ENCODE measurements around the gene MAP3K15.

Gene MAP3K15

DNA sequence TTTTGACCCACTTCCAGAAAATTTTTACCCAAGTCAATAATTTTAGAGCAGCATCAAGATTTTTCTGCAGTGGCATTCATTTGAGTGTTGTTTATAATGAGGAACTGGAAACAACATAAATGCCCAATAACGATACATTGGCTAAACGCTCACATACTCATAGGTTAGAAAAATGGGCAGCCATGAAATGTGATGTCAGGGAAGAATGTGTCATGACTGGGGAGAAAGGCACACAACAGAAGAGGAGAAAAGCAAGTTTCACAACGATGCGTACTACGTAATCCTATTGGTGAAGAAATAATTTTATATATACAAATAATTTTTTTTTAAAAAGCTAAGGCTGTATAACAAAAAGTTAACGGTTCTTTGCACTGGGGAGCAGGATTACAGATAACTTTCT is 33.6 kb upstream of the MAP3K15 start:
- no peak overlapping the region for H3K4me3 ChIP-seq (ENCODE audit: control insufficient read depth, low read depth, low read length)
- TF ChIP-seq CTCF (conservative IDR thresholded peaks at IDR 0.05; ENCODE audit: control insufficient read depth, insufficient read depth, low read depth, low read length), result no peak
- no peak for DNase-seq (ENCODE audit: low read depth)

GRCh38 chrX:19548279-19548678 is 33.0 kb upstream of the MAP3K15 start:
- TF ChIP-seq CTCF (conservative IDR thresholded peaks at IDR 0.05; ENCODE audit: control insufficient read depth, insufficient read depth, low read depth, low read length), result no peak
- H3K4me3 ChIP-seq (ENCODE audit: control insufficient read depth, low read depth, low read length), result no peak overlapping the region
- no peak for DNase-seq (ENCODE audit: low read depth)

- no peak overlapping the region for H3K4me3 ChIP-seq (ENCODE audit: control insufficient read depth, low read depth, low read length)
- no peak for DNase-seq (ENCODE audit: low read depth)
- TF ChIP-seq CTCF (conservative IDR thresholded peaks at IDR 0.05; ENCODE audit: control insufficient read depth, insufficient read depth, low read depth, low read length), result no peak
Measured at GRCh38 chrX:19545651-19546050, 30.3 kb upstream of the MAP3K15 start.

DNA sequence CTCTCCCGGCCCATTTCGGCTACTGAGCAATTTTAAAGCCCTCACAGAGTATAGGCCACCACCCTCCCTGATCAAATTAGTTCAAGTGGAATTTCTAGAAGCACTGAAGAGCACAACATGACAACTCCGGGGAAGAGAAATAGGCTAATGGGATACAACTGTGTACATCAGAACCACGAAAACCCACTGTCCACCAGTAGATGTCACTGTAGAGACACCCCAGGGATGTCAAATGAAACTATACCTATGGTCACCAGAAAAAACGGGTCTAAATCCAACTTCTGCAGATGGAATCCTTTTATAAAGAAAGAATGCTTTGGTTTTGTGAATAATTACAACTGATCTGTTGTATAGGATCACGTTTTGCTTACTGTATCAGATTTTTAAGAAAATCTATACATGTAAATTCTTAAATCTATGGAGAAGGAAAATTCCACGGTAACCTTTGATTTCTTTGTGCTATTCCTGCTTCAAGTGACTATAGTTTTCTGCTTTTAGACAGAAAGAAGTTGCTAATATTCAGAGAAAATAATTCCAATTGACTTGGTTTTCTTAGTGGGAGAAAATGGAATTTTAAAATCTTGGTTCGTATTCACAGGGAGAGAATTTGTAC is 29.5 kb upstream of the MAP3K15 start:
- peak; percentile 69 for DNase-seq (ENCODE audit: low read depth)
- H3K4me3 ChIP-seq (ENCODE audit: control insufficient read depth, low read depth, low read length), result no peak overlapping the region
- TF ChIP-seq CTCF (conservative IDR thresholded peaks at IDR 0.05; ENCODE audit: control insufficient read depth, insufficient read depth, low read depth, low read length), result peak; percentile 93

DNA sequence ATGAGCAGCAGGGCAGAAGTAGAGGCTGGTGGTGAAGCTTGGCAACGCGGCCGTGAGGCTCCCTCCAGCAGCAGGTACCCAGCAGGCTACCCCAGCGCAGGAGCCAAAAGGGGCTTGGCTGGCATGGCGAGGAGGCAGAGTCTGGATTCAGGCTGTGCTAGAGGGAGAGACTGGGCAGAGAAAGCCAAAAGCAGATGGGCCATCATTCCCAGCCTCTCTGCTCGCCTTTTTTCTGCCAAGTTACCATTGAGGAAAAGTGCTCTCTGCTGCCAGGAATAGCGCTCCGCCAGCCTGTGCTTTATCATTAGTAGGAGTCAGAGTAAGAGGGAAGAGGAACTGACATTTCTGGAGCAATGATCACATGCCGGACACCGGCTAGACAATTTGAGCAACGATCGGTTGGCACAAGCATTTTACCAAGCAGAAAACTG is 28.7 kb upstream of the MAP3K15 start:
- H3K4me3 ChIP-seq (ENCODE audit: control insufficient read depth, low read depth, low read length), result no peak overlapping the region
- DNase-seq (ENCODE audit: low read depth), result no peak
- TF ChIP-seq CTCF (conservative IDR thresholded peaks at IDR 0.05; ENCODE audit: control insufficient read depth, insufficient read depth, low read depth, low read length), result no peak

- no peak for DNase-seq (ENCODE audit: low read depth)
- TF ChIP-seq CTCF (conservative IDR thresholded peaks at IDR 0.05; ENCODE audit: control insufficient read depth, insufficient read depth, low read depth, low read length), result no peak
- H3K4me3 ChIP-seq (ENCODE audit: control insufficient read depth, low read depth, low read length), result no peak overlapping the region
Measured at GRCh38 chrX:19543020-19543715, 27.9 kb upstream of the MAP3K15 start.
